Lung microvascular endothelial cell (primary cell): Measurements from ENCODE around the gene SLC12A5. TPM values are rescaled to one million over a fixed set of nuclear protein-coding genes. Genes with fewer than 3 reads are reported as not detected.

ENCODE experiments used
- DNase-seq, 2 donors: peaks; one replicate each; pipeline versions ENCODE4 v3.0.0 to v3.0.0-alpha.2; 2010; ENCODE audit warnings: low read depth in 2 of 2
- total RNA-seq: library from RNA; depleted of rRNA; stranded (reverse); fragments of >200 nt; gene quantifications from 2 replicates; pipeline ENCODE4 v1.2.1, GENCODE V29; 2014

Gene SLC12A5
- total RNA-seq, 1 donor from 2014 or later = 0.20 TPM

DNA sequence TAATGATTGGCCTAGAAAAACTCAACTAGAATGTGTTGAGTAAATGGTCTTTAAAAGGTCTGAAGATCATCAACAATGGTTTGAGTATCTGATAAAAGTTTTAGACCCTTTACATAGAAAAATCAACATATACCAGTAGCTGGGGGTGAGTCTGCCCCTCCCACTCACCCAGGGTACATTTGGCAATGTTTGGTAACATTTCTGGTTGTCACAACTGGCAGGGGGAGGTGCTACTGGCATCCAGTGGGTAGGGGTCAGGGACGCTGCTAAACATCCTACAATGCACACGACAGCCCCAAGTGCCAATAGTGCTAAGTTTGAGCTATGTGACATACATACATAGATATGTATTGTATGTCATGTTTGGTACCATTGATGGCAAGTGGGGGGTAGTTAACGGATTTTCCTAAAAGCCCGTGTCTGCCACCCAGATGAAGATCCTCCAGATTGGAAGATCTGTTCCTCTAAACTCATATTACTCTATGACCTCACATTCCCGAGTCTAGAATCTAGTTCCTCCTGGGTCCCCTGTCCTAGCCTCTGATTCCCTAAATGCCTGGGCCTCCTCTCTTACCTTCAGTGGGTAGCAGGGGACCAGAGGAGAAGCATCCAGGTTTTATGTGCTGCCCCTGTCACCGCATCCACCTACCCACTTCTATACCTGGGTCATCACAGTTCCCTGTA lies 22.9 kb upstream of the SLC12A5 start:
- no peak for DNase-seq

DNA sequence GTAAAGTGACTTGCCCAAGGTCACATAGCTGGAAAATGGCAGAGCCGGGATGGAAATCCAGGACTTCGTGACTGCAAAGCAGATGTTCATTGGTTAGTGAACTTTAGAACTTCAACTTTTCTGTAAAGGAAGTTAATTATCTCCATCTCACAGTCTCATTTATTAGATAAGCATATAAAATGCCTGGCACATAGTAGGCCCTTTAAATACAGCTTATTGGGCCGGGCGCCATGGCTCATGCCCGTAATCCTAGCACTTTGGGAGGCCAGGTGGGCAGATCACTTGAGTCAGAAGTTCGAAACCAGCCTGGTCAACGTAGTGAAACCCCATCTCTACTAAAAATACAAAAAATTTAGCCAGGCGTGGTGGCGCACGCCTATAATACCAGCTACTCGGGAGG lies 22.1 kb upstream of the SLC12A5 start:
- DNase-seq = no peak

DNA sequence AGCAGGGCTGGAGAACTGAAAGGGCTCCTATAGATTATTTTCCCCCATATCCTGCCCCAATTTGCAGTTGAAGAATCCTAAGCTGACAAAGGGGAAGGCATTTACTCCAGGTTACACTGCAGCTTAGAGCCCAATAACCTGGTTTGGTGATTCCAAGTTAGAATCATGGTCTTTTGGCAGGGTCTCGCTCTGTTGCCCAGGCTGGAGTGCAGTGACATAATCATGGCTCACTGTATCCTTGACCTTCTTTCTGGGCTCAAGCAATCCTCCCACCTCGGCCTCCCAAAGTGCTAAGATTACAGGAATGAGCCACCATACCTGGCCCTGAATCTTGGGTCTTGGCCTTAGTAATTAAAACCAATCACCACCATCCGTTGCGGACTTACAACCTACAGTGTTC lies 21.3 kb upstream of the SLC12A5 start:
- no peak for DNase-seq

DNA sequence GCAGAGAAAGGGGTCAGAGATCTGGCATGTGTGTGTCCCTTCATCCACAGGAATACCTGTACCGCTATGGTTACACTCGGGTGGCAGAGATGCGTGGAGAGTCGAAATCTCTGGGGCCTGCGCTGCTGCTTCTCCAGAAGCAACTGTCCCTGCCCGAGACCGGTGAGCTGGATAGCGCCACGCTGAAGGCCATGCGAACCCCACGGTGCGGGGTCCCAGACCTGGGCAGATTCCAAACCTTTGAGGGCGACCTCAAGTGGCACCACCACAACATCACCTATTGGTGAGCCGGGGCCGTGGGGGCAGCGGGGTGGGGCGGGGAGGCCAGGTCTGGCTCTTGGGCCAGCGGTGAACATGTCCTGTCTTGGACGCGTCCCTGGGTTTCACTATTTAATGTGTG lies 19.2 kb upstream of the SLC12A5 start:
- no peak for DNase-seq

DNA sequence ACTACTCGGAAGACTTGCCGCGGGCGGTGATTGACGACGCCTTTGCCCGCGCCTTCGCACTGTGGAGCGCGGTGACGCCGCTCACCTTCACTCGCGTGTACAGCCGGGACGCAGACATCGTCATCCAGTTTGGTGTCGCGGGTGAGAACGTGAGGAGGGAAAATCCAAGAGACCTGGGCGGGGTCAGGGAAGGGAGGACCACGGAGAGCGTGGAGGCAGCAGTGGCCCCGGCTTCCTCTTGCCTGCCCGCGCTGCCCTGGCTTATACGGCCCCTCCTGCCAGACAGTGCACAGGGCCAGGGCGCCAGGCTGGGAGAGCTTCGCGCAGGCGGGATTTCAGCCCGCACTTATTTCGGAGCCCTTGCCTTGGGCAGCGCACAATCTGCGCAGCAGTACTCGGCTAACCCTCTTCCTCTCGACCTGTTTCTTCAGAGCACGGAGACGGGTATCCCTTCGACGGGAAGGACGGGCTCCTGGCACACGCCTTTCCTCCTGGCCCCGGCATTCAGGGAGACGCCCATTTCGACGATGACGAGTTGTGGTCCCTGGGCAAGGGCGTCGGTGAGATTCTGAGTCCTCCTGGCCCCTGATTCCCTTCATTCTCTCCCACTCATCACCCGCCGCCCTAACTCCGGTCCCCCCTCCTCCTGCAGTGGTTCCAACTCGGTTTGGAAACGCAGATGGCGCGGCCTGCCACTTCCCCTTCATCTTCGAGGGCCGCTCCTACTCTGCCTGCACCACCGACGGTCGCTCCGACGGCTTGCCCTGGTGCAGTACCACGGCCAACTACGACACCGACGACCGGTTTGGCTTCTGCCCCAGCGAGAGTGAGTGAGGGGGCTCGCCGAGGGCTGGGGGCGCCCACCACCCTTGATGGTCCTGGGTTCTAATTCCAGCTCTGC lies 18.3 kb upstream of the SLC12A5 start:
- DNase-seq = peak in 1 of 2 donors; percentile 19

DNA sequence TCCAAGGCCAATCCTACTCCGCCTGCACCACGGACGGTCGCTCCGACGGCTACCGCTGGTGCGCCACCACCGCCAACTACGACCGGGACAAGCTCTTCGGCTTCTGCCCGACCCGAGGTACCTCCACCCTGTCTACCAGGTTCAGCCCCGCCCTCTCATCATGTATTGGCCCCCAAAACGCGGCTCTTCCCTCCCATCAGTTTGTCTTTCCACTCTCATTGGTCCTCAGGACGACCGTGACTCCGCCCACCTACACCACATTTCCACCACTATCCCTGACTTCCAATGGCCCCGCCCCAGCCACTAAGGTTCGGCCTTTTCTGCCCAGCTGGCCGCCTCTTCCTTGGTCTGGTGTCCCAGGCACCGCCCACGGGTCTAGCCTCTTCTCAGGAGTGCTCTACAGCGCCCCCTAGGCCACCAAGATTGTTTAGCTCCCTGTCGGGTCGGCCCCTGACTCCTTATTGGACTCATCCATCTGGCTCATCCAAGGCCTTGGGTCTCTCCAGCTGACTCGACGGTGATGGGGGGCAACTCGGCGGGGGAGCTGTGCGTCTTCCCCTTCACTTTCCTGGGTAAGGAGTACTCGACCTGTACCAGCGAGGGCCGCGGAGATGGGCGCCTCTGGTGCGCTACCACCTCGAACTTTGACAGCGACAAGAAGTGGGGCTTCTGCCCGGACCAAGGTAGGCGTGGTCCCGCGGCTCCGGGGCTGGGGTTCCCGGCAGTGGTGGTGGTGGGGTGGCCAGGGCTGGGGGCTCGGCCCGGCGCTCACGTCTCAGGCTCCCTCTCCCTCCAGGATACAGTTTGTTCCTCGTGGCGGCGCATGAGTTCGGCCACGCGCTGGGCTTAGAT lies 17.2 kb upstream of the SLC12A5 start:
- DNase-seq = peak in 1 of 2 donors; percentile 61

DNA sequence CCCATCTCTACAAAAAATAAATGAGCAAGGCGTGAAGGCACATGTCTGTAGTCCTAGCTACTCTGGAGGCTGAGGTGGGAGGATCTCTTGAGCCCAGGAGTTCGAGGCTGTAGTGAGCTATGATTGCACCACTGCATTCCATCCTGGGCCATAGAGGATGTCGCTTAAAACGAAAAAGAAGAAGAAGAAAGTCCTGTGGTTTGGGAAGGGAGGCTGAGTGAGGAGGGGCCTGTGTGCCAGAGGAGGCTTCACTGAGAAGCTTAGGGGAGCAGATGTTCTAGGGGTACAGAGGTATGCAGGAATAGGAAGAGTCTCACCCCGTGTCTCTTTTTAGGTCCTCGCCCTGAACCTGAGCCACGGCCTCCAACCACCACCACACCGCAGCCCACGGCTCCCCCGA lies 16.1 kb upstream of the SLC12A5 start:
- no peak for DNase-seq

DNA sequence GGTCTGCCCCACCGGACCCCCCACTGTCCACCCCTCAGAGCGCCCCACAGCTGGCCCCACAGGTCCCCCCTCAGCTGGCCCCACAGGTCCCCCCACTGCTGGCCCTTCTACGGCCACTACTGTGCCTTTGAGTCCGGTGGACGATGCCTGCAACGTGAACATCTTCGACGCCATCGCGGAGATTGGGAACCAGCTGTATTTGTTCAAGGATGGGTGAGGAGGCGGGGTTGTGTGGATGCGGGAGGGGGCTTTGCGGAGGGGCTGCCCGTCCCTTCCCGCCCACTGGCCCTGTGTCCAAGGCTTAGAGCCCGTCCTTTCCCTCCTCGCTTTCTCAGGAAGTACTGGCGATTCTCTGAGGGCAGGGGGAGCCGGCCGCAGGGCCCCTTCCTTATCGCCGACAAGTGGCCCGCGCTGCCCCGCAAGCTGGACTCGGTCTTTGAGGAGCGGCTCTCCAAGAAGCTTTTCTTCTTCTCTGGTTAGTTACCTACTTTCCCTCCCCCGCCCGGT lies 15.6 kb upstream of the SLC12A5 start:
- no peak for DNase-seq

DNA sequence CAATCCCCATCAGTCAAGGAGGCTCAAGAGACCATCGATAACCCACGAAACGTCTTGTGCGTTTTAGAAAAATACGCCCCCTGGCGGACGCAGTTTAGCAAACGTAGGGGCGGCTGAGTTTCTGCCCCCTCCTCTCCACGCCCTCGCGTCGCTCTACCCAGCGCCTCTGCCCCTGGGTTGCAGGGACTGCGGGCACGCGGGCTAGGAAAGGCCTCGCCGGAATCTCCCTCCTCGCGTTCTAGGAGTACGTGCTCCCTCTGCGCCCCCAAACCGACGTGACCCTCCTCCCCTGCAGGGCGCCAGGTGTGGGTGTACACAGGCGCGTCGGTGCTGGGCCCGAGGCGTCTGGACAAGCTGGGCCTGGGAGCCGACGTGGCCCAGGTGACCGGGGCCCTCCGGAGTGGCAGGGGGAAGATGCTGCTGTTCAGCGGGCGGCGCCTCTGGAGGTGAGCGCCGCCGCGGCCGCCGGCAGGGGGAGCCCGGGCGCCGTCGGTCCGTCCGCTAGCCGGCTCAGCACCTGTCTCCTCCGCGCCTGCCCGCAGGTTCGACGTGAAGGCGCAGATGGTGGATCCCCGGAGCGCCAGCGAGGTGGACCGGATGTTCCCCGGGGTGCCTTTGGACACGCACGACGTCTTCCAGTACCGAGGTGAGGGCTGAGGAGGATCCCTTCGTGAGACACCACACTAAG lies 15.0 kb upstream of the SLC12A5 start:
- DNase-seq = peak; percentile 55 to 57

DNA sequence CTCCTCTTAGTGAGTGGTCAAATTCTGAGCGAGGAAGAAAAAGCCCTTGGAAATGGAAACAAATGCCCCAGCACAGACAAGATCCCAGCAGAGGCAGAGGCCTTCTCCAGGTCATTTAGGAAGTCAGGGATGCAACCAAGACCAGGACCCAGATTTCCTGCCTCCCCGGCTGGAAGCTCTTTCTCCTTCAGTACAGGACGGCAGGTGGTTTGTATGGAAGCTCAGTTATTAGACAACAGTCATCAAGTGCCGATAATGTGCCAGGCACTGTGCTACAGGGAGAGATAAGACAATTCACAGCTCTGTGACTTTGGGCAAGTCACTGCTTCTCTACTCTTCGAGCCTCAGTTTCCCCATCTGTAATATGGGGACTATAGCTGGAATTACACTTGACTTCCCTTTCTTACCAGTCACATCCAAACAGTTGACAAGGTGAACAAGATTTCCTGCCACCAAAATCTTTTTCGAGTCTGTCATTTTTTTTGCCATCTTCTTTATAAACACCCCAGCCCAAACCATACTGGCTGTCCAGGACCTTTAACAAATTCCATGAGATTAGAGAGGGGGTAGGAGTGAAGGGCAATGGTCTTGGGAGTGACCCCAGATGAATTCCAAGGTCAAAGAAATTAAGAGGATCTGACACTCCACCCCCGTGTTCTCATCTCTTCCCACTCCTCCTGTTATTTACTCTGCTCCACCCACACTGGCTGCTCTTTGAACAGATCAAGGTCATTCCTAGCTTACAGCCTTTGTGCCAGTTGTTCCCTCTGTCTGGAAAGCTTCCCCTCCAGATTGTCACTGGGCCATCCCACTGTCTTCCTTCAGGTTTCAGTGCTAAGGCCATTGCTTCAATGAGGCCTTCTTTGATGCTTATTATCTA lies 14.3 kb upstream of the SLC12A5 start:
- no peak for DNase-seq

DNA sequence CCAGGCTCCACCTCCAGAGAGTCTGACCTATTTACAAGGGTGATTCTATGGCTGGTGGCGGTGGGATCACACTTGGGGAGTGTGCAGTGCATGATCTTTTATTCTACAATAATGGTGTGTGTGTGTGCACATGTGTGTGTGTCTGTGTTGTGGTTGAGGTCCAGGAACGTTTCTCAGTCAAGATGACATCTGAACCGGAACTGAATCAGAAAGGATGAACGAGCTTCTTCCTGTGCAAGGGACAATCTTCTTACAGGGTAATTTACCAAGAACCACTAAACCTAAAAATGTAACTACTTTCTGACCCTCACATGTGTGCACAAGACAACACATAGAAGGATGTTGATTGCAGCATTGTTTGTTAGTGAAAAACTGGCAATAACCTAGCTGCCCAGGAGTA lies 11.7 kb upstream of the SLC12A5 start:
- DNase-seq = no peak

DNA sequence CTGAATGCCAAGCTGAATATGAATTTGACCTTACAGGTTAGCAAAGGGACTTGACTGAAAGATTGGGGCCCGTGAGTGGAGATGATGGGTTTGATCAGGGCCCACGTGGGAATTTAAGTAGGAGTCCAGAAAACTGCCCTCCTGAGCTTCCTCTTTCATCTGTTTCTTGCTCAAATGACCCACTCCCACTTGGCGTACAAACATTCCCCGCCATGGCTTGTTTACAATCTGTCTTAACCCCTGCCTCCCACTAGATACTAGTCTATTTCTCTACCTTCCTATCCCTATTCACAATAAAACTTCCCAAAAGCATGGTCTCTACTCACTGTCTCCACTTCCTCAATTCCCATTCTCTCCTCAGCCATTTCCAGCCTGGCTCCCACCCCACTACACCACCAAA lies 10.9 kb upstream of the SLC12A5 start:
- no peak for DNase-seq

DNA sequence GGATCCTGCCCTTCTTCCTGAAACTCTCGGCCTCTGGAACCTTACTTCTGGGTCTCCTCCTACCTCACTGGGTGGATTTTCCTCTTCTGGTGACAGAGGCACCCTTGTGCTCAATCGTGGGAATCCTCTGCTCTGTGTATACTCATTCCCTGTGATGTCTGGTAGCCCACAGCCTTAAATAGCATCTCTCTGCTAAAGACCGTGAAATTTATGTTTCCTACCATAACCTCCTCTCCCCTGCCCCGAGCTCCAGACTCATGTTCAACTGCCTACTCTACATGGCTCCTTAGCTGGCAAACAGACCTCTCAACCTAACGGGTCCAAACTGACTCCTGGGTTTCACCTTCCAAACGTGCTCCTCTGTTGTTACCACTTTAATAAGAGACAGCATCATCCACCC lies 10.4 kb upstream of the SLC12A5 start:
- no peak for DNase-seq

DNA sequence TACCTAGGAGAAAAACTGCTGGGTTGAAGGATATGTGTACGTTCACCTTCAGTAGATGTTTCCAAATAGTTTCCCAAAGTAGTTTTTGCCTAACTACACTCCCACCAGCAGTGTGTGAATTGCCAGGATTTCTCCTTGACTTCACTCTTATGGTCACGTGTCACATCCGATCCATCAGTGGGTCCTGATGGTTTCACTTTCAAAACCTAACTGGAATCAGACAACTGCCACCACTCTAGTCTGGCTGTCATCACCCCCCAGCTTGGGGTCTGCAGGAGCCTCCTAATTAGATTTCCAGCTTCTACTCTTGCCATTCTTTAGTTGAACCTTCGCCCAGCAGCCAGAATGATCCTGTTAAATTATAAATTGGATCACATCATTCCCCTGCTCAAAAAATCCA lies 8.5 kb upstream of the SLC12A5 start:
- DNase-seq = no peak

DNA sequence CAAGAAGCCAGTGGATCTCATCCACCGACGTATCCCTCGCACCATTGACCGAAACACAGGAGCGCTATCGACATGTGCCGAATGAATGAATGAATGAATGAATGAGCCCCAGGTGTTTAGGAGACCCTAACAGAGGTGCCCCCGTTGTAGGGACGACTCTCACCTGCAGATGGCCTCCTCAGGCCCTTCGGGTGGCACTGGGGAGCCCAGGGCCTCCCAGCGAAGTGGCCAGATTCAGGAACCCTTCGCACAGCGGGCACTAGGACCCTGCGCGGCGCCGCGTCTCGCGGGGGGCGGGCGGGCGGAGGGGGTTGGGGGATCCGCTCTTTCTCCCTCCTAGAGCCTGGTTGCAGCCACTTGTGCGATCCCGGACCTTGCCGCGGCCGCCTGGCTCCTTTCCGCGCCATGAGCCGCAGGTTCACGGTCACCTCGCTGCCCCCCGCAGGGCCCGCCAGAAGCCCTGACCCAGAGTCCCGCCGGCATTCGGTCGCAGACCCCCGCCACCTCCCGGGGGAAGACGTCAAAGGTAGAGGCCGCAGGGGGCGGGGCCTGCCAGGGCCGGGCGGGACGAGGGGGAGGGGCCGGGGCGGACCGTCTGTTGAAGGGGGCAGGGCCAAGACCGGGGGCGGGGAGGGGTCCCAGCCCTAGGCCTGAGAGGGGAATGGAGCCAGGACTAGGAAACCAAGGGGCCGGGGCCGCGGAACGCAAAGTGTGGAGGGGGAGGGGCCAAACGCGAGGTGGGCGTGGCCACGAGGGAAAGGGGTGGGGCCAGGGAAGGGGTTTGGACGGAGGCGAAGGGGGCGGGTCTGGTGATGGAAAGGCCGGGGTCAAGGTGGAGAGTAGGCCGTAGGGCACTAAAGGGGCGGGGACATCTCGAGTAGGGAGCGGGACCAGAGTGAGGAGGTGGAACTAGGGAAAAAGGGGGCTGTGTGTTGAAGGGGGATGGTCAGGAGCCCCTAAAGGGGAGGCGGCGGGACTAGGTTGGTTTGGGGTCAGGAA lies 7.4 kb upstream of the SLC12A5 start:
- DNase-seq = peak; percentile 20 to 57

DNA sequence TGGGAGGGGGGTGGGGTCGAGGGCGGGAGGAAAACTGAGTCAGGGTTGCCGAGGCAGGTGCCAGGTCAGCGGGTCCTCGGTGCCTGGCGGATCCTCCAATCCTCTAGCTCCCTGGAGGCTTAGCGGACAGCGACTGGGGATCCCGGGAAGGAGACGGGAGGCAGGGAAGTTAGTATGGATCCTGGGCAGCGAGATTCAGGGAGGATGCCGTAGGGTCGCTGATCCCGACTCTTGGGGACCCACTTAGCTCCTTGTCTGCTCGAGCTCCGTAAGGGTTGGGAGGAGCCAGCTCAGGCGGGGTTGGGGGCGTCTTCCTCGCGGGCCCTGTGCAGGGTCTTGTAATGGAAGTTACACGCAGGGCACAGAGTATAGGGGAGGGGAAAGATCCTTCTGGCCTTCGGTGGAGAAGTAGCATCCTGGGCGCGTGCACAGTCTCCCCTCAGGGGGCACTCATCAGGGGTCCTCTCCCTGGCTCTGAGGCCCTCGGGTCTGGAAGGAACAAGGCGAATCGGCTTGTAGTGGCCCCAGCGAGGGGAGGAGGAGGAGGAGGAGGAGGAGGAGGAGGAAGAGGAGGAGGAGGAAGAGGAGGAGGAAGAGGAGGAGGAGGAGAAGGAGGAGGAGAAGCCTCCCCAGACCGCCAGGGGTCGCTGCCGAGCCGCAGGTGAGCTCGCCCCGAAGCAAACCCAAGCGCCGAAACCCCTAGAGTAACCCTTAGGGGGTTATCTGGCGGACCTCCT lies 6.4 kb upstream of the SLC12A5 start:
- DNase-seq = peak; percentile 46 to 50

DNA sequence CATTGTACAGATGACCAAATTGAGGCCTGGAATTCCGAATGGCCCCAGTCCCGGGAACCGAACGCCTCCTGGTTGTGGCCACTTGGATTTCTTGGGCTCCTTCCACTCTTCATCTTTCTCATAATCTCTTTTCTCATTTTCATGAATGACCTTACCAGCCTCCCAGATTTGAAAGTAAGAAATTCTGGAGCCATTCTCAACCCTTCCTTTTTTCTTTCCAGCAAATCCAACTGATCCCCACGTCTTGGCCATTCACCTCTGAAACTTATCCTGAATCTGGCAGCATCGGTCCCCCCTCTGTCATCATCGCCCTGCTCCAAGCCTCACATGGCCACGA lies 5.9 kb upstream of the SLC12A5 start:
- no peak for DNase-seq

DNA sequence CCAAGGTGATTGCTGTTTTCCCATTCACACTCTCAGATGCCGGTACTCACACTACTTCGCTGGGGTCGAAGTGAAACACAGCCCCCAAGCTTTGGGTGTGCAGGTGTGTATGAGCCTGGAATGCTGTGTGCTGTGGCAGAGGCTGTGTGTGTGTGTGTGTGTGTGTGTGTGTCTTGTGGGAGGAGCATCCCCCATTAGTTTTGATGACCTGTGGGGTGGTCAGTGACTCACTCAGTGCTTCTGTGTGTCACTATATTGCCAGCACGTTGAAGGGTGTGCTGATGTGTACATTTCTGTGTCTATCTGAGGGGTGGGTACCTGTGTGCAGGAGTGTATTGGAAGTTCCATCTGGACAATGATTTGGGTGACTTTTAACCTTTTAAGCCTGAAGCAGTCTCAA lies 5.0 kb upstream of the SLC12A5 start:
- no peak for DNase-seq
